CD14-positive monocyte (primary cell): Measurements from ENCODE around the gene C2CD2. TPM values are rescaled to one million over a fixed set of nuclear protein-coding genes. Genes with fewer than 3 reads are reported as not detected.

Source experiments
- DNase-seq, 3 donors: peaks; one replicate each; pipeline ENCODE4 v3.0.0-alpha.2; 2011 to 2022
- H2AFZ ChIP-seq: 2 replicates; pipeline ENCODE4 v1.6.0; 2012; ENCODE audit warnings: mild to moderate bottlenecking, low read depth, low read length, inconsistent platforms; ENCODE audit not compliant: insufficient read depth, poor library complexity, severe bottlenecking
- H3K27ac ChIP-seq, 2 donors: 1 replicate in 1 of 2; 2 replicates in 1 of 2; pipeline ENCODE4 v1.5.1; 2012 to 2013; ENCODE audit warnings: low read length in 2 of 2, control low read depth in 1 of 2, inconsistent platforms in 1 of 2, low read depth in 1 of 2, mild to moderate bottlenecking in 1 of 2
- H3K27me3 ChIP-seq, 2 donors: one replicate each; pipeline versions ENCODE4 v1.6.0 to v1.6.1; 2011 to 2013; ENCODE audit warnings: low read length in 2 of 2; ENCODE audit not compliant: control insufficient read depth in 2 of 2, insufficient read depth in 2 of 2
- H3K36me3 ChIP-seq, 2 donors: replicated peaks in 1 of 2; 1 replicate in 1 of 2; 2 replicates in 1 of 2; pipeline versions ENCODE4 v1.5.1 to v1.6.1; 2012 to 2013; ENCODE audit warnings: low read length in 2 of 2, control low read depth in 1 of 2, inconsistent platforms in 1 of 2, mild to moderate bottlenecking in 1 of 2; ENCODE audit not compliant: insufficient read depth in 2 of 2, control insufficient read depth in 1 of 2
- H3K4me1 ChIP-seq, 2 donors: 1 replicate in 1 of 2; 2 replicates in 1 of 2; pipeline versions ENCODE4 v1.5.1 to v1.6.1; 2012 to 2013; ENCODE audit warnings: low read length in 2 of 2, control low read depth in 1 of 2, inconsistent platforms in 1 of 2, mild to moderate bottlenecking in 1 of 2, moderate library complexity in 1 of 2; ENCODE audit not compliant: insufficient read depth in 2 of 2, control insufficient read depth in 1 of 2
- H3K4me2 ChIP-seq: replicated peaks from 2 replicates; pipeline ENCODE3; 2012; ENCODE audit warnings: low read length, moderate library complexity, mild to moderate bottlenecking; ENCODE audit not compliant: poor library complexity, severe bottlenecking; ENCODE audit errors: extremely low read depth
- H3K4me3 ChIP-seq, 3 experiments: fragments of 200-600 bp in 1 of 3; sonication (generic) in 1 of 3; replicated peaks in 1 of 3; 1 replicate in 2 of 3; 2 replicates in 1 of 3; pipeline ENCODE4 v1.5.1; 2011 to 2013; ENCODE audit warnings: low read length in 3 of 3, mild to moderate bottlenecking in 3 of 3, control low read depth in 2 of 3, low read depth in 2 of 3, inconsistent platforms in 1 of 3, moderate library complexity in 1 of 3
- H3K79me2 ChIP-seq: 2 replicates; pipeline ENCODE4 v1.6.0; 2012; ENCODE audit warnings: mild to moderate bottlenecking, control low read depth, inconsistent platforms, low read length, moderate library complexity; ENCODE audit not compliant: insufficient read depth
- H3K9ac ChIP-seq: 2 replicates; pipeline ENCODE4 v1.6.0; 2017; ENCODE audit warnings: low read length, mild to moderate bottlenecking; ENCODE audit not compliant: insufficient read depth, poor library complexity, severe bottlenecking
- H3K9me3 ChIP-seq, 2 donors: replicated peaks in 1 of 2; 1 replicate in 1 of 2; 2 replicates in 1 of 2; pipeline versions ENCODE4 v1.5.1 to v1.6.1; 2012 to 2013; ENCODE audit warnings: low read length in 2 of 2, control low read depth in 1 of 2; ENCODE audit not compliant: control insufficient read depth in 1 of 2, insufficient read depth in 1 of 2
- H4K20me1 ChIP-seq: 2 replicates; pipeline ENCODE4 v1.6.0; 2012; ENCODE audit warnings: mild to moderate bottlenecking, low read length, control low read depth, moderate library complexity; ENCODE audit not compliant: insufficient read depth
- H3K27ac Mint-ChIP-seq, 7 donors: one replicate each; pipeline ENCODE4 v1.8.0; 2020; ENCODE audit warnings: mild to moderate bottlenecking in 7 of 7, mixed read lengths in 7 of 7, moderate library complexity in 6 of 7, inconsistent platforms in 2 of 7
- H3K27me3 Mint-ChIP-seq, 3 donors: one replicate each; pipeline ENCODE4 v1.8.0; 2021 to 2022; ENCODE audit warnings: low read depth in 3 of 3, mild to moderate bottlenecking in 3 of 3, mixed read lengths in 3 of 3, moderate library complexity in 3 of 3, inconsistent platforms in 1 of 3
- H3K36me3 Mint-ChIP-seq, 2 donors: one replicate each; pipeline ENCODE4 v1.8.0; 2020; ENCODE audit warnings: mixed read lengths in 2 of 2, inconsistent platforms in 1 of 2, mild to moderate bottlenecking in 1 of 2
- H3K4me1 Mint-ChIP-seq: one replicate; pipeline ENCODE4 v1.8.0; 2020; ENCODE audit warnings: mild to moderate bottlenecking, mixed read lengths
- H3K4me3 Mint-ChIP-seq, 2 donors: one replicate each; pipeline ENCODE4 v1.8.0; 2020; ENCODE audit warnings: mild to moderate bottlenecking in 2 of 2, mixed read lengths in 2 of 2, moderate library complexity in 1 of 2
- H3K9me3 Mint-ChIP-seq, 7 donors: one replicate each; pipeline ENCODE4 v1.8.0; 2020 to 2022; ENCODE audit warnings: mixed read lengths in 7 of 7, mild to moderate bottlenecking in 6 of 7, moderate library complexity in 6 of 7, inconsistent platforms in 2 of 7
- WGBS: methylation state at CpG from one replicate; pipeline ENCODE4 v1.1.5; 2013; ENCODE audit warnings: missing lambda C conversion rate; ENCODE audit not compliant: insufficient coverage; 5-methylcytosine and 5-hydroxymethylcytosine counted together
- intact Hi-C, 2 donors: fragments of 100-400 bp; cut with micrococcal nuclease; formaldehyde crosslinking; loops; one replicate each; pipeline versions ENCODE4 v1.15.0 to v1.15.1; 2023
- polyA plus RNA-seq, 3 donors: library from polyadenylated mRNA; depleted of rRNA in 1 of 3; unstranded in 2 of 3; stranded (reverse) in 1 of 3; fragments of 300-500 nt in 2 of 3; fragments of >200 nt in 1 of 3; fragmentation: Illumina TruSeq in 2 of 3; gene quantifications; 1 replicate in 2 of 3; 2 replicates in 1 of 3; pipeline ENCODE4 v1.2.3, GENCODE V29; 2012 to 2021
- TF ChIP-seq, protein P1 (sequence below): fragments of 200-600 bp; IDR thresholded peaks from one replicate; pipeline ENCODE4 v1.8.0; 2022; ENCODE audit warnings: antibody characterized with exemption, mild to moderate bottlenecking

Gene C2CD2
- polyA plus RNA-seq, 3 donors = 1.4 to 17.0 (median 3.8) TPM

GRCh38 chr21:41975391-41976272 is 21.8 kb upstream of the C2CD2 start:
- no peak overlapping the region for H2AFZ ChIP-seq
- H3K27ac ChIP-seq = no peak overlapping the region
- peaks cover 6 to 7% of the 10 kb centered on the region in 2 donors for H3K9me3 ChIP-seq
- H3K4me3 ChIP-seq = no peak overlapping the region
- DNase-seq = no peak
- H3K27me3 ChIP-seq = no peaks in the 10 kb centered on the region
- H3K9ac ChIP-seq = no peak overlapping the region
- no peaks in the 10 kb centered on the region for H4K20me1 ChIP-seq
- no peaks in the 10 kb centered on the region for H3K36me3 Mint-ChIP-seq
- H3K36me3 ChIP-seq = no peaks in the 10 kb centered on the region
- 96% methylated on average over 11 of the region's 17 CpGs for WGBS
- H3K27ac Mint-ChIP-seq = no peak overlapping the region
- peaks cover 8 to 11% of the 10 kb centered on the region in 2 donors for H3K4me1 ChIP-seq
- TF ChIP-seq, protein P1, sequence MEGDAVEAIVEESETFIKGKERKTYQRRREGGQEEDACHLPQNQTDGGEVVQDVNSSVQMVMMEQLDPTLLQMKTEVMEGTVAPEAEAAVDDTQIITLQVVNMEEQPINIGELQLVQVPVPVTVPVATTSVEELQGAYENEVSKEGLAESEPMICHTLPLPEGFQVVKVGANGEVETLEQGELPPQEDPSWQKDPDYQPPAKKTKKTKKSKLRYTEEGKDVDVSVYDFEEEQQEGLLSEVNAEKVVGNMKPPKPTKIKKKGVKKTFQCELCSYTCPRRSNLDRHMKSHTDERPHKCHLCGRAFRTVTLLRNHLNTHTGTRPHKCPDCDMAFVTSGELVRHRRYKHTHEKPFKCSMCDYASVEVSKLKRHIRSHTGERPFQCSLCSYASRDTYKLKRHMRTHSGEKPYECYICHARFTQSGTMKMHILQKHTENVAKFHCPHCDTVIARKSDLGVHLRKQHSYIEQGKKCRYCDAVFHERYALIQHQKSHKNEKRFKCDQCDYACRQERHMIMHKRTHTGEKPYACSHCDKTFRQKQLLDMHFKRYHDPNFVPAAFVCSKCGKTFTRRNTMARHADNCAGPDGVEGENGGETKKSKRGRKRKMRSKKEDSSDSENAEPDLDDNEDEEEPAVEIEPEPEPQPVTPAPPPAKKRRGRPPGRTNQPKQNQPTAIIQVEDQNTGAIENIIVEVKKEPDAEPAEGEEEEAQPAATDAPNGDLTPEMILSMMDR = no peak
- intact Hi-C loops = no loop called here
- peaks cover 10% of the 10 kb centered on the region for H3K4me1 Mint-ChIP-seq
- H3K4me2 ChIP-seq = no peak overlapping the region
- H3K79me2 ChIP-seq = no peaks in the 10 kb centered on the region
- peaks cover 4 to 12% (median 8%) of the 10 kb centered on the region in 7 donors for H3K9me3 Mint-ChIP-seq
- no peak overlapping the region for H3K4me3 Mint-ChIP-seq
- H3K27me3 Mint-ChIP-seq = peaks cover 0 to 2% (median 2%) of the 10 kb centered on the region in 3 donors

DNA sequence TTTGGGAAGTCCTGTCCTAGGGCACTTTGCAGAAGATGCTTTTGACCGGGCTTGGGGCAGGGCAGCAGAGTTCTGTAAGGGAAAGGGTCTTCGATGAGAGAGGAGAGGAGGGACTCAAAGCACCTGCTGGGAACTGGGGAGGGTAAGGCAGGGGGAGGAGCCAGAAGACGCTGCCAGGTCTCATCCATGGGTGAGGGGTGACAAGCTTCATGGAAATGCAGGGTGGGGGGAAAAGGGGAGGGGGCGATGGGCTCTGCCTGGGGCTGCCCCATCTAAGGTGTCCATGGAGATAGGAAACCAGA is 20.9 kb upstream of the C2CD2 start:
- DNase-seq = no peak
- Histone ChIP-seq H3K79me2 (no peaks in the 10 kb centered on the region), H3K9ac (no peak overlapping the region), H3K27me3 (no peaks in the 10 kb centered on the region), H3K4me2 (no peak overlapping the region), H2AFZ (no peak overlapping the region), H3K27ac (no peak overlapping the region), H3K36me3 (no peaks in the 10 kb centered on the region), H3K9me3 (peaks cover 5 to 6% of the 10 kb centered on the region in 2 donors), H3K4me3 (no peak overlapping the region), H3K4me1 (peaks cover 8 to 11% of the 10 kb centered on the region in 2 donors), H4K20me1 (no peaks in the 10 kb centered on the region)
- Mint-ChIP-seq H3K4me3 (no peak overlapping the region), H3K9me3 (peaks cover 1 to 8% (median 7%) of the 10 kb centered on the region in 7 donors), H3K36me3 (no peaks in the 10 kb centered on the region), H3K27me3 (peaks cover 0 to 2% (median 2%) of the 10 kb centered on the region in 3 donors), H3K4me1 (peaks cover 10% of the 10 kb centered on the region), H3K27ac (no peak overlapping the region)
- intact Hi-C loops = no loop called here
- TF ChIP-seq, protein P1 = no peak
- 62% methylated on average over 3 of the region's 4 CpGs for WGBS
